ENCODE data around the gene TAF15. TPM values are rescaled to one million over a fixed set of nuclear protein-coding genes. Genes with fewer than 3 reads are reported as not detected.

The TAF15 gene
- total RNA-seq, 4 donors from 2014 or later: 33.2 to 80.2 (median 64.0) TPM

DNA sequence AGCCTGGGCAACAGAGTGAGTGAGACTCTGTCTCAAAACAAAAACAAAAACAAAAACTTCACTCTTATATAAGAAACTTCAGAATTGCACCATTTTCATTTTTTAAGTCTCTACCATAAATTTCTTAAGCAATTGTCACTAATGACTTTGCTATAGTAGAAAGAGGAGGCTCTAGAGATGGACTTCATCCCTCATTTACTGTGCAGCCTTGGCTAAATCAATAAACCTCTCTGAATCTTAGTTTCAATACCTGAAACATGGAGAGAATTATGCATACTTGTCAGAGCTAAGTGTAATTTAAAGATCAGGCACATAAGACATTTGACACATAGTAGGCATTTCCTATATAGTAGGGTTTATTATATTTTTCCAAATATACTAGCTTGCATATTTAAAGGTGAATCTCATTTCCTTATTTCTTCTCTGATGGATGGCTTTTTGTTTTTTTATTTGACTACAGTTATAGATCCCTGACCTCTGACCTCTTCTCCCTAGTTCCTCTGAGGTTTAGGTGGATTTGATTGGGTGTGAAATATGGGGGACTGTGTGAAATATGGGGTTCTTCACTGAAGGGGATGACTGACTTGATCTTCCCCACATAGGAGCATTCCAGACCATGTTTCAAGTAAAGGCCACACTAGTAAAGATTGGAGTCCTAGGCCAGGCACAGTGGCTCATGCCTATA, 68.2 kb downstream of the TAF15 start:
- DNase-seq (ENCODE audit: low spot score) (no peak), ATAC-seq (ENCODE audit: low FRiP score) (no peak)
- TF ChIP-seq, protein P1, sequence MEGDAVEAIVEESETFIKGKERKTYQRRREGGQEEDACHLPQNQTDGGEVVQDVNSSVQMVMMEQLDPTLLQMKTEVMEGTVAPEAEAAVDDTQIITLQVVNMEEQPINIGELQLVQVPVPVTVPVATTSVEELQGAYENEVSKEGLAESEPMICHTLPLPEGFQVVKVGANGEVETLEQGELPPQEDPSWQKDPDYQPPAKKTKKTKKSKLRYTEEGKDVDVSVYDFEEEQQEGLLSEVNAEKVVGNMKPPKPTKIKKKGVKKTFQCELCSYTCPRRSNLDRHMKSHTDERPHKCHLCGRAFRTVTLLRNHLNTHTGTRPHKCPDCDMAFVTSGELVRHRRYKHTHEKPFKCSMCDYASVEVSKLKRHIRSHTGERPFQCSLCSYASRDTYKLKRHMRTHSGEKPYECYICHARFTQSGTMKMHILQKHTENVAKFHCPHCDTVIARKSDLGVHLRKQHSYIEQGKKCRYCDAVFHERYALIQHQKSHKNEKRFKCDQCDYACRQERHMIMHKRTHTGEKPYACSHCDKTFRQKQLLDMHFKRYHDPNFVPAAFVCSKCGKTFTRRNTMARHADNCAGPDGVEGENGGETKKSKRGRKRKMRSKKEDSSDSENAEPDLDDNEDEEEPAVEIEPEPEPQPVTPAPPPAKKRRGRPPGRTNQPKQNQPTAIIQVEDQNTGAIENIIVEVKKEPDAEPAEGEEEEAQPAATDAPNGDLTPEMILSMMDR (IDR thresholded peaks at IDR 0.05): no peak

DNA sequence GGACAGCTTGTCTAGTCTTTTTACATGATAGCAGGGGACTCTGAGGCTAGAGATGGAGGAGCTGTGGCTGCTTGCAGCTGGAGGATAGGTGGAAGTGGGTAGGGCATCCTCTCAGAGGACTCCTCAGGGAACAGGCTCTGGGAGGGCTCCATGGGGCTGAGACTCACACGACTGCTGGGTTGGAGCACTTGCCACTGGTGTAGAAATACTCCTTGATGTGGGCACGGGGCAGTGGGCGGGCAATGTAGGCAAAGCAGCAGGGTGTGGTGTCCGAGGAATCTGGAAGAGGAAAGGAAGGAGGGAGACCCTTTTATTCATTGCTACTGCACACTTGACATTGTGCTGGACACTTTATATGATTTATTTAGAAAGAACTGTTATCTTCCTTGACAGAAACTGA, 69.1 kb downstream of the TAF15 start:
- TF ChIP-seq, protein P1 (IDR thresholded peaks at IDR 0.05): no peak
- DNase-seq (ENCODE audit: low spot score) (no peak), ATAC-seq (ENCODE audit: low FRiP score) (no peak)

DNA sequence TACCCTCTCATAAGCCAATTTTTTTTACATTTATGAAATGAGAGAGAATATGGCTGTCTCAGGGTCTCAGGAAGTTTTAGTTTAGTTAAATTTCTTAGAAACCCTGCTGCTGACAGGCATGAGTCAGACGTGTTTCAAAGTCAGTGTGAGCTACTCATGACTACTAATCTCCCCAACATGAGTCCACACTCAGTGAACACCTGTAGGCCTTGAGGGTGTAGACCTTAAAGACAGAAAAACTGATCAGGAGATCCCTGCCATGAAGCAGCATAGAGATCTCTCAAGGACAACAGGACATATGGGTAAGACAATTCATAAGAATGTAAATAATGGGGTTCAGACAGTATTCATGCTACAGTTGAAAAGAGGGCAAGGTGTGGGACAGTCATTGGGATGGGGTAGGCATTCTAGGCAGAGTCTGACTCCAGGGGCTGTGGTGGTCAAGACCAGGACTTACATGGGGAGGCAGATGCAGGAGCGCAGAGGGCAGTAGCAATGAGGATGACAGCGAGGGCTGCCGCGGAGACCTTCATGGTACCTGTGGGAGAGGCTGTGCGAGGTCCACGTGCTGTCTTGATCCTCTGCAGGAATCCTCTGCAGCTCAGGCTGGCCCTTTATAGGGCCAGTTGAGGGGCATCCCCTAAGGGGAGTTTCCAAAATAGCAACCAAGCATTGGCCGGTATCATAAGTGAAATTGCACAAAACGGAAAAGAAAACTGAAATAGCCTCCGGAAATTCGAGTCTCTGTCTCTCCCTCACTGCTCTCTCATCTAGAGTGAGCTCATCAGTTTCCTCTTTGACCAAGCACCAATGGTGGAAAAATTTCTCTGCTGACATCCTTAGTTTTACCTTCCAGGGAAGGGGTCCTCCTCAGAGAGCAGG, 70.7 kb downstream of the TAF15 start, which contains the start of gene CCL5:
Gene CCL5, minus strand, starts transcription at position 588 of the 882 bp plus-strand sequence.
- DNase-seq (ENCODE audit: low spot score) (no peak), ATAC-seq (ENCODE audit: low FRiP score) (peak; percentile 44)
- TF ChIP-seq, protein P1 (IDR thresholded peaks at IDR 0.05): no peak

DNA sequence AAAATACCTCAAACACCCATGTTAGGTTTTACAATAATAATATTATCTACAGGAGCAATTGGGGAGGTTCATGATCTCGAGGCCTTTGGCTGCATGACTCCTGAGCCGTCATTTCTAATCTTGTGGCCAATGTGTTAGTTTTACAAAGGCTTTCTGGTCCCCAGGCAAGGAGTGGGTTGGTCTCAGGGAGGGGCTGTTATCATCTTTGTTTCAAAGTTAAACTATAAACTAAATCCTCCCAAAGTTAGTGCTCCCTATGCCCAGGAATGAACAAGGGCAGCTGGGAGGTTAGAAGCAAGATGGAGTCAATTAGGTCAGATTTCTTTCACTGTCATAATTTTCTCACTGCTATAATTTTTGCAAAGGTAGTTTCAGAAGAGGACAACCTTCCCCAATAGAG, 80.0 kb downstream of the TAF15 start:
- no peak for DNase-seq (ENCODE audit: low spot score)
- no peak for ATAC-seq (ENCODE audit: low FRiP score)
- TF ChIP-seq, protein P1 (IDR thresholded peaks at IDR 0.05): no peak

DNA sequence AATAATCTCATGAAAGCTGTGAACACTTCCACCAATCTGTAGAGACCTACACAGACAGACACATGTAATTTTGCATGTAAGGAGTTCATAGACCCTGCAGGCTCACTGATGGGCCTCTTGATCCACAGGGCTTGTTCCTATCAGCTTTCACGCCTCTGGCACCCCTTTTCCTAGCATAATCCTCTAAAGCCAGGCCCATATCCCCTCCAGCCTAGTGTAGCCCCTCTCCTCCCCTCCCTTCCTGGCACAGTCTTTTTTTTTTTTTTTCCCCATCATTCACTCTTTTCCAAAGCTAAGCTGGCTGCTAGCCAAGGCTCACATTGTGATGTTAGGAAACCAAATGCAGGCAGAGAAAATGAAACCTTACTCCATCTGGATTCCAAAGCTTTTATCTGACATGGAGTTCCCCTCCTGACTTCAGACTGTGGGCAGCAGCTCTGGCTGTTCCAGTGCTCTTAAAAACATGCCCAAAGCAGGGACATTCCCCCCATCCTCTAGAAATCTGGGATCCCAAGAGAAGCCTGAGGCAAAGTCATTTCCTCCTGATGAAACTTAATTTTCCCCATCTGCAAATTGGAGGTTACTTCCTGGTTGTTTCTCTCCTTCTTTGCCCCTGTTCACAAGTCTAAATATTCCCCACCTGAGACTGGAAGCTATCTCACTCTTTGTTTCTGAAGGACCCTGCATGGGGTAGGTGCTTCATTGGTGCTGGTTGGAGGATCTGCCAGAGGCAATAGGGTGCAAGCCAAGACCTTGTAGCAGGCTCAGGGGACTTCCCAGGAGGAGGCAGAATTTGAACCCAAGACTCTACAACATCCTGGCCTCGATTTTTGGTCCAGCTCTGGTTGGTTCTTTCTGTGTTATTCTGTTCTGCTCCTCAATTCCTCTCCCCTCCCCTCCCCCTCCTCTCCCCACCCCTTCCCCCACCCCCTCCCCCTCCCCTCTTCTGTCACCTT, 80.8 kb downstream of the TAF15 start:
- TF ChIP-seq, protein P1 (IDR thresholded peaks at IDR 0.05): no peak
- DNase-seq (ENCODE audit: low spot score) (peak; percentile 30), ATAC-seq (ENCODE audit: low FRiP score) (no peak)

DNA sequence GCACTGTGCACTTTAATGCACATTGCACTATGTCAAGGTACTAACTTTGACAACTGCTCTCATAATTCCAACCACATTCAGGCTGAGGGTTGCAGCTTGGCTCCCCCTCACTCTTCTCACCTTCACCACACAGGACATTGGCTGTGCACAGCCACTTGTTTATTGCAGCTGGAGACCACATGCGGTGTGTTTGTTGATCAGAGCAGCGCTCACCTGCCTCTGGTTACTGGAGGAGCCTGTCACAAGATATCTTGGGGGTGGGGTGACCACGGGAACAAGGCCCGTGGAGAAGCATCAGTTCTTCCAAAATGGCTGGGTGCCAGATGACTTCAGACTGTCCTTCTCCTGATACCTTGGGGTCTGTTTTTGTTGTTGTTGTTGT, 81.5 kb downstream of the TAF15 start:
- ATAC-seq (ENCODE audit: low FRiP score) (no peak), DNase-seq (ENCODE audit: low spot score) (no peak)
- TF ChIP-seq, protein P1 (IDR thresholded peaks at IDR 0.05): no peak
